Activated T-helper 1 cell treated with anti-CD3 and anti-CD28 coated beads, Interleukin-12 subunit alpha, Interleukin-12 subunit beta, Interleukin-2, Interleukin-4 antibody, amounts not matched to agents 30 ng/mL and 10 ng/mL and 1 ng/mL, durations not matched to agents 14 hours and 24 hours and 36 hours (primary cell): ENCODE data around the gene LRP10. TPM values are rescaled to one million over a fixed set of nuclear protein-coding genes. Genes with fewer than 3 reads are reported as not detected.
A peak's percentile ranks its signal among the peaks of the same experiment; 100 is the strongest.

Experiments used
- DNase-seq: peaks from one replicate; pipeline ENCODE4 v3.0.0; 2021; ENCODE audit warnings: low spot score
- H3K27ac Mint-ChIP-seq: one replicate; pipeline ENCODE4 v1.8.0; 2021; ENCODE audit warnings: mild to moderate bottlenecking, mixed read lengths
- H3K27me3 Mint-ChIP-seq: one replicate; pipeline ENCODE4 v1.8.0; 2022; ENCODE audit warnings: mild to moderate bottlenecking, moderate library complexity, mixed read lengths; ENCODE audit not compliant: insufficient read depth
- H3K36me3 Mint-ChIP-seq: one replicate; pipeline ENCODE4 v1.8.0; 2021; ENCODE audit warnings: low read depth, mixed read lengths
- H3K4me1 Mint-ChIP-seq: one replicate; pipeline ENCODE4 v1.8.0; 2021; ENCODE audit warnings: low read depth, mixed read lengths
- H3K4me3 Mint-ChIP-seq: one replicate; pipeline ENCODE4 v1.8.0; 2021; ENCODE audit warnings: mild to moderate bottlenecking, moderate library complexity, mixed read lengths
- H3K9me3 Mint-ChIP-seq: one replicate; pipeline ENCODE4 v1.8.0; 2021; ENCODE audit warnings: mixed read lengths
- intact Hi-C: fragments of 100-400 bp; cut with micrococcal nuclease; formaldehyde crosslinking; loops from one replicate; pipeline ENCODE4 v1.15.1; 2024
- total RNA-seq: library from RNA; stranded (reverse); gene quantifications from 2 replicates; pipeline ENCODE4 v1.2.3, GENCODE V29; 2022

LRP10 gene
- total RNA-seq, 1 donor from 2014 or later, result 44.6 TPM

DNA sequence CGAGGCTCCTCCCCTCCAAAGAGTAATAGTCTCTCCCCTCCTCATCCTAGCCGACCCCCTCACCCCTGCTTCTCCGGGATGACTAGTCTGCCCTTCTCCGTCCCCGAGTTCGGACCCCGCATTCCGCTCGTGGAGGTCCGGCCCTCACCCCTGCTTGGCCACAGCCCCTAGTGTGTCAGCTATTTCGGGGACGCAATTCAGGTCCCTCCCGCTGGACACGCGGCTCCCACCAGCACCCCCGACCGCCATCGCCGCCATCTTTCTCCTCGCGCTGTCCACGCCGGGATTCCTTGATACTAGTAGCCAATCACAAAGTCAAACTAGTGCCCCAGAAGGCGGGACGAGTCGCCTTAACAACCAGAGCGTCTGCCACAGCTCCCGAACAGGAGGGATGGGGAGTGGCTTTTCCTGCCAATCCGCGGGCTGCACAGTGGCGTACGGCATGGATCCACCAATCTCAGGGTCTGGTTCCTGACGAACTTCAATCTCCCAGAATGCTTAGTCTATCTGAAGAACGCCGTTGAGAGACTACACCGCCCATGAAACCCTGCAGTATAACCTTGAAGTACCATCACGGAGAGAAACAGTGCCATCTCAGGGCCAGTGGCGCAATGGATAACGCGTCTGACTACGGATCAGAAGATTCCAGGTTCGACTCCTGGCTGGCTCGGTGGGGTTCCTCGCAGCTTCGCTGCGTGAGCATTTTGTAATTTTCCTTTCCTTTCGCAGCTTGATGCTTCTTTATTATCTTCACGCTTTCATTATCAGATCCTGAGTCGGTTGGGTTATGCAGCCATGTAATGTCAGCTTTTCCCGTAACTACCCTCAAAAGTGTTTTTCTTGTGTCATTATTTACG, 57.8 kb downstream of the LRP10 start, which contains the start of gene PRMT5:
PRMT5 (minus strand) TSS at position 273 of the 857 bp plus-strand sequence; CDS start at position 258, 15 bp downstream.
- H3K36me3 Mint-ChIP-seq, result peaks cover 26% of the 10 kb centered on the region
- no peaks in the 10 kb centered on the region for H3K9me3 Mint-ChIP-seq
- H3K4me1 Mint-ChIP-seq, result peaks cover 32% of the 10 kb centered on the region
- no peak within 1 kb of the TSS for H3K4me3 Mint-ChIP-seq
- no peaks in the 10 kb centered on the region for H3K27me3 Mint-ChIP-seq
- intact Hi-C loops, result loop anchor here (1.0 kb wide), 9 partner anchors 10 to 392 kb away; partner anchors contain the start of genes ACIN1, C14orf119, HAUS4 and PABPN1
- DNase-seq, result peak; percentile 95
- no peak within 1 kb of the TSS for H3K27ac Mint-ChIP-seq

DNA sequence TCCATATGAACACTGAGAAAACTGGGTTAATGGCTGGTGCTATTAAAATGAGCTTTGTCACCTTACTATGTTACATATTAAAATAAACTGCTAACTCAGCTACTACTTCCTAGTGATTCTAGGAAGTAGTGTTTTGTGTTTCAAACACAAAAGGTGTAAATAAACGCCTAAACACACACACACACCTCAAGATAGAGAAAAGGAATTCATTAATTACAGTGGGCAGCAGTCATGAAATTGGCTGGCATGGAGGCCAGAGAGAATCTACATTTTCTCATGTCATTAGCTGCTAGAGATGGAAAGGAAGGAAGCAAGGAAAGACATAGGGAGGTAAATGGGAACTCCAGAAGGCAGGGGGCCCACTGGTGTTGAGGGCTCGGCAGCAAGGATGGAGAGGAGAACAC, 58.4 kb downstream of the LRP10 start:
- Mint-ChIP-seq H3K36me3 (peaks cover 20% of the 10 kb centered on the region), H3K27me3 (no peaks in the 10 kb centered on the region), H3K9me3 (no peaks in the 10 kb centered on the region), H3K4me3 (no peak overlapping the region), H3K4me1 (peaks cover 32% of the 10 kb centered on the region), H3K27ac (no peak overlapping the region)
- intact Hi-C loops, result loop anchor here (1.0 kb wide), 11 partner anchors 11 to 391 kb away; partner anchors contain the start of genes ACIN1, C14orf119, HAUS4 and PABPN1
- no peak for DNase-seq

Other genes with a start within 250 kb of the LRP10 start
- gene OR6J1, start 227.4 kb upstream of the LRP10 start, total RNA-seq, result not detected in 2 replicates
- gene OXA1L, start 105.1 kb upstream of the LRP10 start, total RNA-seq, result 125 and 127 TPM in 2 replicates
- 0.61 TPM in 1 of 2 replicates, not detected in the other for gene SLC7A7, start 56.3 kb upstream of the LRP10 start, total RNA-seq
- gene MRPL52, start 41.9 kb upstream of the LRP10 start, total RNA-seq, result 187 and 196 TPM in 2 replicates
- 1.5 and 2.6 TPM in 2 replicates for gene MMP14, start 35.2 kb upstream of the LRP10 start, total RNA-seq
- gene REM2, start 11.5 kb downstream of the LRP10 start, total RNA-seq, result 0.39 TPM in 1 of 2 replicates, not detected in the other
- gene RBM23, start 47.4 kb downstream of the LRP10 start, total RNA-seq, result 86.4 and 90.5 TPM in 2 replicates
- 174 and 180 TPM in 2 replicates for gene PRMT5, start 57.6 kb downstream of the LRP10 start, total RNA-seq
- 52.4 and 56.4 TPM in 2 replicates for gene HAUS4, start 85.3 kb downstream of the LRP10 start, total RNA-seq
- 1.8 and 2.7 TPM in 2 replicates for gene AJUBA, start 110.8 kb downstream of the LRP10 start, total RNA-seq
- 6.3 and 7.2 TPM in 2 replicates for gene C14orf93, start 138.4 kb downstream of the LRP10 start, total RNA-seq
- 144 and 148 TPM in 2 replicates for gene PSMB5, start 163.2 kb downstream of the LRP10 start, total RNA-seq
- not detected in 2 replicates for gene PSMB11, start 170.5 kb downstream of the LRP10 start, total RNA-seq
- 1.0 and 1.2 TPM in 2 replicates for gene CDH24, start 185.8 kb downstream of the LRP10 start, total RNA-seq
- gene ACIN1, start 223.4 kb downstream of the LRP10 start, total RNA-seq, result 221 and 225 TPM in 2 replicates
- gene C14orf119, start 223.8 kb downstream of the LRP10 start, total RNA-seq, result 49.7 and 55.6 TPM in 2 replicates
- not detected in 2 replicates for gene CIROP, start 233.2 kb downstream of the LRP10 start, total RNA-seq
- gene CEBPE, start 247.5 kb downstream of the LRP10 start, total RNA-seq, result not detected in 2 replicates